PFSK-1 (cell line): ENCODE results near the gene RPS6KA2.

Experiments used
- SIN3A ChIP-seq: IDR thresholded peaks from 2 replicates; pipeline ENCODE4 v1.6.1; 2012; ENCODE audit warnings: mild to moderate bottlenecking, low read length, moderate library complexity, borderline replicate concordance; ENCODE audit not compliant: insufficient read depth
- TAF1 ChIP-seq: IDR thresholded peaks from 2 replicates; pipeline ENCODE4 v1.6.1; 2012; ENCODE audit warnings: low read length, control low read depth, borderline replicate concordance; ENCODE audit not compliant: insufficient read depth

DNA sequence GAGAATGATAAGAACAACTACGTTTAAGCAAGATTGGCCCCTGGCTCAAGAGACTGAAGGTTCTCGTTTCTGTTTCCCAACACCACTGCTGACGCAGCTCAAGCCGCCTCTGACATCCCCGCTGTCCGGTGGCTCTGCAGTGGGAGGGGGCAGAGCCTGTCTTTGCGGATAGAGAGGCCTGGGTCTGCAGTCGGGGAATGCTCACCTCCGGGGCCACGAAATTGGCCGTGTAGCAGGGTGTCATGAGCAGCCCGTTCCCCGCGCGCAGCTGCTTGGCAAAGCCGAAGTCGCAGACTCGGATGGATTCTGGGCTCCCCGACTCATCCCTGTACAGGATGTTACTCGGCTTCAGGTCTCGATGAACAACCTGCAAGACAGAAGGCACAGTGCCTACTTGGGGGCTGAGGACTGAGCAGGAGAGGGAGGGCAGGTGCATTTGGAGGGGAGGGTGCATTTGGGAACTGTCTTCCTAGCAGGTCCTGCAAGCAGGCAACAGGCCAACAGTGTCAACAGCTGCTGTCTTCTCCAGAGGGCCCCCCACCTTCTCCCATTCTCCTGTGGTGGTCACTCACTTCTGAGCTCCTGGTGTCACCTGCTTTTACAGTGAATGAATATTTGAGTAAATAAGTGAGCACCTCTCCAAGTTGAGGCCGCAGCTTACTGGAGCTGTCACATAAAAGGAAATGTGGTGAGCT, 203.9 kb downstream of the RPS6KA2 start:
- TF ChIP-seq SIN3A (no peak), TAF1 (no peak)
